IMR-90 (cell line): ENCODE results near the gene NR6A1.

ENCODE experiments used
- BHLHE40 ChIP-seq: fragments of 150-350 bp; IDR thresholded peaks from 2 replicates; pipeline ENCODE4 v1.6.1; 2016; ENCODE audit warnings: mild to moderate bottlenecking, low read depth, low read length
- CEBPB ChIP-seq: IDR thresholded peaks from 2 replicates; pipeline ENCODE4 v1.6.1; 2012; ENCODE audit warnings: low read depth, low read length, improper control_type of control experiment
- CTCF ChIP-seq: conservative IDR thresholded peaks from 2 replicates; pipeline ENCODE4 v1.5.1; 2012; ENCODE audit warnings: mild to moderate bottlenecking, low read depth, low read length, improper control_type of control experiment
- MAFK ChIP-seq: IDR thresholded peaks from 2 replicates; pipeline ENCODE4 v1.6.1; 2012; ENCODE audit warnings: low read depth, low read length, improper control_type of control experiment
- NFE2L2 ChIP-seq: fragments of 150-350 bp; IDR thresholded peaks from 2 replicates; pipeline ENCODE4 v1.6.1; 2016; ENCODE audit warnings: low read depth, mild to moderate bottlenecking, low read length
- POLR2A ChIP-seq: IDR thresholded peaks from 2 replicates; pipeline ENCODE4 v1.6.1; 2012; ENCODE audit warnings: mild to moderate bottlenecking, low read depth, low read length
- RAD21 ChIP-seq: IDR thresholded peaks from 2 replicates; pipeline ENCODE4 v1.6.1; 2012; ENCODE audit warnings: low read length, improper control_type of control experiment
- RCOR1 ChIP-seq: IDR thresholded peaks from 2 replicates; pipeline ENCODE4 v1.6.1; 2012; ENCODE audit warnings: mild to moderate bottlenecking, low read length, improper control_type of control experiment; ENCODE audit not compliant: insufficient replicate concordance
- RFX5 ChIP-seq: IDR thresholded peaks from 2 replicates; pipeline ENCODE4 v1.8.0; 2012; ENCODE audit warnings: low read depth, mild to moderate bottlenecking, low read length, moderate library complexity
- SMC3 ChIP-seq: fragments of 150-350 bp; IDR thresholded peaks from 2 replicates; pipeline ENCODE4 v1.6.1; 2016; ENCODE audit warnings: low read depth, mild to moderate bottlenecking, antibody characterized with exemption, low read length, moderate library complexity

GRCh38 chr9:124724415-124725067, 46.6 kb downstream of the NR6A1 start:
- TF ChIP-seq SMC3 (no peak), BHLHE40 (no peak), CTCF (no peak), POLR2A (no peak), RCOR1 (no peak), RFX5 (no peak), NFE2L2 (no peak), CEBPB (no peak), MAFK (no peak), RAD21 (no peak)
